Inflammatory macrophage (primary cell): ENCODE results near the gene NEK11.
"Not testable (repeated sequence)": the region's sequence is repeated elsewhere in the genome, so short reads cannot be mapped to it uniquely, and the experiment has no call there.

Source experiments
- DNase-seq, 2 donors: peaks; one replicate each; pipeline ENCODE4 v3.0.0-alpha.2; 2020 to 2022

The NEK11 gene

DNA sequence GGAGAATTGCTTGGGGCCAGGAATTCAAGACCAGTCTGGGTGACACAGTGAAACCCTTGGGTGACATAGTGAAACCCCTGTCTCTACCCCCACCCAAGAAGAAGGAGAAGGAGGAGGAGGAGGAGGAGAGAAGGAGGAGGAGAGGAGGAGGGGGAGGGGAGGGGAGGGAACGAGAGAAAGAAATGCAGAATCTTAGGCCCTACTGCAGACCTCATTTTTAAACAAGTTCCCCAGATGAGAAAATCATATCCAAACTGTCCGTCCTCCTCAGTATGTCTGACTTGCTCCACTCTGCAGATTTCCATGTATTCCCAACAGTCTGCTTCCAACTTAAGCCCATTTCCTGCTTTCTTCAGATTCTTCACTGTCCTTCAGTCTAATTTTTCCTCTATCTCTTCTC is 291.0 kb downstream of the NEK11 start:
- no peak for DNase-seq

DNA sequence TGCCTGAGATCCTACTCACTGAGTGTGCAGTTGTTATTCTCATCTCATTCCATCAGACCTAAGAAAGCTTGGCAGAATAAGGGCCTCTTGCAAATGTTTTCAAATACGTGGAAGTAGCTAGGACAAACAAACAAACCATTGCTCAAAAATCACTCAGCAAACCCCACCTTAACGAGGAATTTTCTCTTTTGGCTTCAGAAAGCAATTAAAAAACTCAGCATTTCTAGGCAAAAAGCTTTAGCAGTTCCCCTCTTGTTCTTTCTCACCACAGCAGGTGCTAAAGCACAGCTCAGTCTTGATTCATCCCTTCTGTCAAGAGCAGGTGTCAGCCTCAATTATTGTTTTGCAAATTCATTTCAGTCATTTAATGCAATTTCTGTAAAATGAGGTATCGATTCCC is 296.3 kb downstream of the NEK11 start:
- DNase-seq: no peak

DNA sequence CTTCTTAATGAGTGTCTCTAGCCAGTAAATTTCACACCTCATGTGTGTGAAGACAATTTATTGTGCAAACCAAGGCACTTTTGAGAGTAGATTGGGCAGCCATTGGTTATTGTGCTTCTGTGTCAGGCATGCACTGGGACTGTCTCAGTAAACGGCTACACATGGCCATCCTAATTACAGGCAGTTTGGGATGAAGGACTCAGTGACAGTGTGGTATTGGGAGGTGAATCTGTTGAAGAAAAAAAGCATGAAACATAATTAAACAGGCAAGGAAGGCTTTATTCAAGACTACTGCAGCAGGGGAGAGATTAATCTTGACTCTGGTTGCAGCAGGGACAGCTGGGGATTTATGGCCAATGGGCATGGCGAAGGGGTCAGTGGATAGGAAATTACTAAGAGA is 297.1 kb downstream of the NEK11 start:
- DNase-seq: no peak

DNA sequence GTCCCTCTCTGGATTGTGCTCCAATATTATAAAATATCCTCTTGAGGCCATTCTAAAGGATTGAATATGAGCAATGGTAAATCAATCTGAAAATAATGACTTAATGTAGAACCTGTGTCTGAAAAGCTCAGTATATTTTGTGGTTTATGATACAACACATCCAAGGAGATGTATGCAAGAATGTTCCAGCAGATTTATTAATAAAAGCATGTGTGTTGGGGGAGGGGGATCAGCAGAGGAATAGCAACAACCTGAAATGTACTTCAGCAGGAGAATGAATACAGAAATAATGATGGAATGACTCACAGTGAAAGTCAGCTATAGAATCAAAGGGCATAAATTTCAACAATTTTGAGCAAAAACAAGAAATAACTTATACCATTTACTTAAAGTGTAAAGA is 298.2 kb downstream of the NEK11 start:
- DNase-seq: no peak

DNA sequence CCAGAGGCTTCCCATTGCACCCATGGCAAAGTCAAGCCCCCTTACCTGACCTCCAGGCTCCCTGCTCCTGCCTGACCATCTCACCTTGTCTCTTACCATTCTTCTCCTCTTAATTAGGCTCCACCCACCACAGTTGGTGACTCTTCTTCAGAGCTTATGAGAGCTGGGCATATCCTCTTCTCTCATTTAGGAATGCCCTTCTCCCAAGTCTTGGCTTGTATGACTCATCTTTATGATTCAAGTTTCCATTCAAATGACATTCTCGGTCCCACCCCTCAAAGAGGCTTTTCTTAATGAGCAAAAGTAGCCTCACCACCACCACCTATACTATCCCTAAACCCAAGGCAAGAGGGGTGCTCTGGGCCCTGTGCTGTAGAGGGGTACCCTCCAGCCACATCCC is 299.6 kb downstream of the NEK11 start:
- DNase-seq: no peak

DNA sequence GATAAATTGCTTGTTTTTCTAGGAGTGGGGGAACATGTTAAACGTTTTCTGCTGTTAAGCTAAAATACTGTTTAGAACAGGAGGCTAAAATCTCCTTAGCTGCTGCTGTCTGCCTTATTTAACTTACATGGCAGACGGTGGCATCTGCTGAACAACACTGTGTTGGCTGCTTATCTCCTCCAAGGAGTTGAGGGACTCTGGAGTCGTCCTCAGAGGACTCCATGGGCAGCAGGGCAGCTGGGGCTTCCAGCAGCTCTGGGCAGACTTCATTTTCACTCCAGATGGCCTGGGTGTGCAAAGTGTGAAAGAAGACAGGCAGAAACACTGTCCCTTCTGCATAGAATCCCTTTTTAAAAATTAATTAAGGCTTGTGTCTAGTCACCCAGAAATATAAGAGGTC is 302.0 kb downstream of the NEK11 start:
- DNase-seq: no peak

DNA sequence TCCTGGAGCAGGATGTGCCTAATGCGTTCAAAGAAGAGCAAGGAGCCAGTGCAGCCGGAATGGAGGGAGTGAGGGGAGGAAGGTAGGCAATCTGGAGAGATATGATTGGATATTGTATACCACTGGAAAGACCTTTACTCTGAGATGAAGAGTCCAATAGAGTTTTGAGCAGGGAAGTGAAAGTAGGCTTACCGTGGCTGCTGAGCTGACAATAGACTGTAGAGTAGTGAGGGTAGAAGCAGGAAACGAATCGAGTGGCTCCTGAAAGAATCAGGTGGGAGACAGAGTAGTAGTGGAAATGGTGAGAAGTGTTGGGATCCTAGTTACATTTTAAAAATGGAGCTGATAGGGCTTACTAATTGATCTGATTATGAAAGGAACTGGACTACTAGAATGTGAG is 303.1 kb downstream of the NEK11 start:
- DNase-seq: no peak

DNA sequence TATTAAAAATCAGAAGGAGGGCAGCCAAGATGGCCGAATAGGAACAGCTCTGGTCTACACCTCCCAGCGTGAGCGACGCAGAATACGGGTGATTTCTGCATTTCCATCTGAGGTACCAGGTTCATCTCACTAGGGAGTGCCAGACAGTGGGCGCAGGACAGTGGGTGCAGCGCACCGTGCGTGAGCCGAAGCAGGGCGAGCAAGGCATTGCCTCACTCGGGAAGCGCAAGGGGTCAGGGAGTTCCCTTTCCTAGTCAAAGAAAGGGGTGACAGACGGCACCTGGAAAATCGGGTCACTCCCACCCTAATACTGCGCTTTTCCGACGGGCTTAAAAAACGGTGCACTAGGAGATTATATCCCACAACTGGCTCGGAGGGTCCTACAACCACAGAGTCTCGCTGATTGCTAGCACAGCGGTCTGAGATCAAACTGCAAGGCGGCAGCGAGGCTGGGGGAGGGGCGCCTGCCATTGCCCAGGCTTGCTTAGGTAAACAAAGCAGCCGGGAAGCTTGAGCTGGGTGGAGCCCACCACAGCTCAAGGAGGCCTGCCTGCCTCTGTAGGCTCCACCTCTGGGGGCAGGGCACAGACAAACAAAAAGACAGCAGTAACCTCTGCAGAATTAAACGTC is 304.9 kb downstream of the NEK11 start:
- not testable (repeated sequence) for DNase-seq

DNA sequence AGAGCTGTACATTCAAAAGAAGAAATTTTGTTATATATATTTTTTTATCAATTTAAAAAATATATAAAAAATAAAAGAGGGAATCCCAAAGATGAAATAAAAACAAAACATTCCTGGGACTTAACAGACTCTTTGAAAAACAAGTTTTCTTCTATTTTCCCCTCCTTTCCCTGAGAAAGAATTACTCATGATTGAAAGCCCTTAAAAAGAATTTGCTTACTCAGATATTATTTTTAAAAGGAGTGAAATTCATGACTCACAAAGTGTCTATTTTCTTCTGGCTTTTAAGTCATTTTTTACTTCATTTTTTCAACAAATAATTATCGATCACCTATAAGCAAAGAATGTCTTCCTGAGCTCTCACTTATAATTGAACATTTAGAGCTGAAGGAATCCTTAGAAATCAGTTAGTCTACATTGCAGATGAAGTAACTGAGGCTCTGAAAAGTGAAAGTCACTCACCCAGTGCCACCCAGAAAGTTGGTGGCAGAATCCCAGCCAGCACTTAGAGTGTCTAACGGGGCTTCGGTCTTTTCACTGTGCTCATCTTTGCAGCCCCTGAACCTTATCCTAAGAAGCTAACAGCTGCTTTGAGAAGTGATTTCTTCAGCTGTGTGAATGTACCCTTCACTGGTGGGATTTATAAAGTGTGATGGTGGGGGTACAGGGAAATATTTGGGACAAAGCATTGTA is 312.4 kb downstream of the NEK11 start:
- no peak for DNase-seq

DNA sequence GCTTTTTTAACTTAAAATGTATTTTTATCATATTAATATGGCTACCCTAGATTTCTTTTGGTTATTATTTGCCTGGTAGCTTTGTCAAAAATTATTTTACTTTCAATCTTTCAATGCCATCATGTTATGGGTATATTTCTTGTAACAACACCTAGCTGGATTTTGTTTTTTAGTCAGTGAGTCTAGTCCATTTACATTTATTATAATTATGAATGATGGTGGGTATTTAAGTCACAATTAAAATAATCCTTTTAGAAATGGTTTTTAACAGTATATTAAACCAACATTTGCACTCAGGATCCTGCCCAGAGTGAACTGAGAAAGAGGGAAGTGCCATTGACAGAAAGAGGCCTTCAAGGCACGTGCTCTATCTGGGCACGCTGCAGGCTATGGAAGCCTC is 315.1 kb downstream of the NEK11 start:
- no peak for DNase-seq

DNA sequence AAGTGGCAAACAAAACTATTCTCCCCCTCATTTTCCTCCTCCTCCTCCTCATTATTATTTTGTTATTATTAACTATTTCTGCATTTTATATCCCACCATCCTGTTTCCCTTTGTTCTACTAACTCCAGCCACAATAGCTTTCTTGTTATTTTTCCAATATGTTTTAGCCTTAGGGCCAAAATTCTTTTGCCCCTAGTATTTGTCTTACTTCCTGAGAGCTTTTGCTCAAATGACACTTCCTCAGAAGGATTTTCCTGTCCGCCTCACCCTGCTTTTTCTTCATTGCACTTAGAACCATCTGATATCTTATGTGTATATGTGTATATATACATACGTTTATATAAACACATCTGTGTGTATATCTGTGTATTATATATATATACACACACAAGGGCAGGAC is 322.2 kb downstream of the NEK11 start:
- DNase-seq: no peak

DNA sequence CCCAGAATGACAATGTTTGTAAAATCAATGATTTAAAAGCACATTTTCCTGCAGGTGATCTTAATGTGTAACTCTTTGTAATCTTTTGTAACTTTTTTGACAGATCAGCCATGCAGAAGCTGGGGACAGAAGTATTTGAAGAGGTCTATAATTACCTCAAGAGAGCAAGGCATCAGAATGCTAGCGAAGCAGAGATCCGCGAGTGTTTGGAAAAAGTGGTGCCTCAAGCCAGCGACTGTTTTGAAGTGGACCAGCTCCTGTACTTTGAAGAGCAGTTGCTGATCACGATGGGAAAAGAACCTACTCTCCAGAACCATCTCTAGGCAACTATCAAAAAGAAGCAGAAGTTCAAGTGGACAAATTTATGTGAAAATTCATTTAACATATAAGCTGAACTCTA is 322.8 kb downstream of the NEK11 start:
- no peak for DNase-seq

DNA sequence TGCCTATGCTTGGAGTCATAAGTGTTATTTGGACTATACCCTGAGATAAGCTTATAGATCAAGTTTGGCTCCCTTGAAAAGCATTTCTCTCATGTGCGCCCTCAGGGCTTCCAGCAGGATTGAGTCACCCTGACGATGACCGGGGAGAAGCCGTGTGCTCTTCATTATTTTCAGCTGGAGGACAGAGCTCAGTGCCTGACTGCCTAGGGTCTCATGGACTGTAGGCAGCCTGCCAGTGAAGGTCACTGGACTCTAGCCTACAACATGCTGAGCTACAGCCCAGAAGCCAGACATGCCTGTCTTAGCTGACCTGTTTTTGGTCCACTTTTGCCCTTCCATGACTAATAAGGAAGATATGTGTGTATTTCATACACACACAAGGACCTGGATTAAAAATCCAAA is 323.3 kb downstream of the NEK11 start:
- DNase-seq: no peak

DNA sequence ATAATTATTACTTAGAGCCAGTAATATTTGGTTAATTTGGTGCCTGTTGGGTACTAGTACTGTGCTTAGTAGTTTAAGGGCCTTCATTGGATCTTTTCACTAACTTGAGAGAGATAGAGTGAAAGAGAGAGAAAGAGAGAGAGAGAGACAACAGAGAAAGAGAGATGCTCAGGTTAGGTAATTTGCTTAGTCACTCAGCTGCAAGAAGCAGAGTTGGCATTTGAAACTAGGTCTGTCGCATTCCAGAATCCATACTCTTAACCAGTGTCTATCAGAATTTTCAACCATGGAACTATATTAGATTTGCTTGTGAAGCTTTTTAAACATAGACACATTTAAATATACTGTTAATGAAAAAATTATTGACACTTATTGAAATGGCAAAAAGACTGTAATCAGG is 323.8 kb downstream of the NEK11 start:
- DNase-seq: no peak

DNA sequence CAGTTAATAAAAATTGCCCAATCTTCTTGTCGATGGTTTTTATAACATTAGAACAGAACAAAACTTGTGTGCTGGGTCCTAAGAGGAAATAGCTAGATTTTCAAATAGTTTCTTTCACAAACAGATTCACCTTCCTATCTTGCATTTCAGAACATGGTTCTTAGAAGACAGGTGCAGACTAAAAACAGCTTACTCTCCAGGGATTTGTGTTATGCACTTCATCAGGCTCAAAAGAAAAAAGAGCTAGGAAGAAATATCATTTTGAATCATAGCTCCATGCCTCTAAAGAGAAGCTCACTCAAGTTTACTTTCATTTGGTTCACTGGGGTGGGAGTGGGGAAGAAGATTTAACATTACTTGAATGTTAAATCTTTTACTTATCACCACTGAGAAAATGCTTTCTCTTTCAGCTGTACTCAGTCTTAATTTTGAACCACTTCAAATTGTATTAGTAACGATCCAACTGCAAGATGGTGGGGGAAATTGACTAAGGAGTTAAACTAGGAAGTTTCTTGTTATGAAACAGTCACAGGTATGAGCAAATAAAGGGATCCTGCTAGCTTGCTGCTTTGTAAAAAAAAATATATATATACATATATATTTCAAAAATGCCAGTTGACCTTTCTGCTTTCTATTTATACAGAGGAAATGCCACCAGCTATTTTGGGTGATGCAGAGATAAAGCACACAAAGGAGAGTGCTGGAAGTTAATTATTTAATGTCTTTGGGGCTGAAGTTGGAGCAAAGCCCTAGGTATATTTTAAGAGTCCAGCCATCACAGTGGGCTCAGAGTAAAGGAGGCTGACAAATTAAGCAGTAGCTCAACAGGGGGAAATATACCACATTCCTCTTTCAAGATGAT is 326.6 kb downstream of the NEK11 start:
- no peak for DNase-seq

DNA sequence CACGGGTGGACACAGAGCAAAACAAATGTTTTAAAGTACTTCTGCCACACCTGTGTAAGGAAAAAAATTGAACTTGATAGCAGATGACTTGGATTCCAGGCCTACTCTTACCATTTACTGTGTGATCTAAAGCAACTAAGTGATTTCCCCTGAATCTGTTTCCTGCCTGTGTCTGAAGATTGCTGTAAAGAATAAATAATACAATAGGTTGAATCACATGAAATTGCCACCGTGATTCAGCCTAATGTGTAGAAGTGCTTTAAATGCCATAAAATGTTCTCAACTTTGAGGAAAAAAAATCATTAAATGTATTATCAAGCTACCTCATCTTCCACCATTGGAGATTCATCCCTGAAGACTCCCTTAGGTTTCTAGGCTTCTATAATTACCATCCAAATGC is 327.3 kb downstream of the NEK11 start:
- no peak for DNase-seq

DNA sequence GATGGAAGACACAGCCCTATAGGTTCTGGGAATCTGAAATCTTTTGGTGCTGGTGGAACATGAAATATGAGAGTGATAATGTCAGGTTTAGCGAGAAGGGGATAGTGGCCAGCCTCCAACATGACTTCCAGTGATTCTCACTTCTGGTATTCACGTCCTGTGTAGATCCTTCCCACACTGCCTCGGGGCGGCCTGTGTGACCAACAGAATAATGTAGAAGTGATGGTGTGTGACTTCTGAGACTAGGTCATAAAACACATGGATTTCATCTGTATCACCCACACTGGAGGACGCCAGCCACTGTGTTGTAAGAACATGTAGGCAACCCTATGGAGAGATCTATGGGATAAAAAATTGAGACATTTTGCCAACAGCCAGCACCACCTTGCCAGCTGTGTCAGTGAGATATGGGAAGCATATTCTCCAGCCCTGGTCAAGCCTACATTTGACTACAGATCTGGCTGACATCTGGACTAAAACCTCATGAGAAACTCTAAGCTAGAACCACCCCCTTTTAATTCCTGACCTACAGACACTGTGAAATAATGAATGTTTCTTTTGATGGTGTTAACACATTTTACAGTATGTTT is 329.4 kb downstream of the NEK11 start:
- no peak for DNase-seq

DNA sequence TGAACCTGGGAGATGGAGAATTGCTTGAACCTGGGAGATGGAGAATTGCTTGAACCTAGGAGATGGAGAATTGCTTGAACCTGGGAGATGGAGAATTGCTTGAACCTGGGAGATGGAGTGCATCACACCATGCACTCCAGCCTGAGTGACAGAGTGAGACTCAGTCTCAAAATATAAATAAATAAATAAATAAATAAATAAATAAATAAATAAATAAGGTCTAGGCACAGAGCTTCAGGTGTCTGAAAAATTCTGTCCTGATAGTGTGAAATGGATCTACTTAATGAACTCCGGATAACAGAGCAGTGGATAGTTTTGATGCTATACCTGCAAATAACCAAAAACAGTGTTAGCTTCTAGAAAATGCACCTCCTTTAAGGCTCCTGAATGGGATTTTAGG is 330.6 kb downstream of the NEK11 start:
- no peak for DNase-seq

DNA sequence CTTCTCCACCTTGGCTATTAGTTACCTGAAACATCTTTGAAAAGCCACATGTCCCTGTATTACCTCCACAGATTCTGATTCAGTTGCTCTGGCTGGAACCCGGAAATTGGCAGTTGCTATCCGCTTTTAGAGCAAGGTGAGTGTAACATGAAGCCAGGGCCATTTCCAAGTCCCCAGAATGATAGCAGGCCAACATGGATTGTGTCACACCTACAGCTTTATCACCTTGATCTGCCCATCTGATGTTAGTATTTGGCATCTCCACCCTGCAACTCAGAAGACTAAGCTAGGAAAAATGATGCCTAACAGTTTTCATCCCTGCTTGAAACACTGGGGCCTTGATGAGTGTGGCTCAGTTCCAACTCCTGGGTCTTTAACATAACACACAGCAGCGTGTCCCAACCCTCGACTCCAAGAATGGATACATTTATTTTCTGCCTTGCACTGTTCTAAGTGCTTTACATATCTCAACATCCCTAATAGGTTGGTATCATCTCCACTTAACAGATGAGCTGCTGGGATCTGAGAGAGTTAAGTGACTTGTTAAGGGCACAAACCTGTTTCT is 333.6 kb downstream of the NEK11 start:
- DNase-seq: no peak

DNA sequence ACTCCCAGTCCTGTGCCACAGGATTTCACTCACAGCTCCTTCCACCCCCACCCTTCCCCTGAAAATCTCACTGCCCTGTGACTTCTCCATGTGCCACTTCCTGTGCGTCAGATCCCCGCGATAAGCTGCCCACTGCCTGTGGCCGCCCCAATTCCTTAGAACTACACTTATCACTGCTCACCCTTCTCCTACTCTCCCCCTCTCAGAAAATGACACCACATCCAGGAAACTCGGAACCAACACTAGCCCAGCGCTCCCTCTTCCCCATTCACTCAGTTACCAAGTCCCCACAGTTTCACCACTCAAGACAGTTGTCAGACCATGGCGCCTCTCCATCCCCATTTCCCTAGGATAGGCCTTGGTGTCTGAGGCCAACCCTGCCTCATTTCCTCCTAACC is 334.4 kb downstream of the NEK11 start:
- peak; percentile 61 to 77 for DNase-seq

DNA sequence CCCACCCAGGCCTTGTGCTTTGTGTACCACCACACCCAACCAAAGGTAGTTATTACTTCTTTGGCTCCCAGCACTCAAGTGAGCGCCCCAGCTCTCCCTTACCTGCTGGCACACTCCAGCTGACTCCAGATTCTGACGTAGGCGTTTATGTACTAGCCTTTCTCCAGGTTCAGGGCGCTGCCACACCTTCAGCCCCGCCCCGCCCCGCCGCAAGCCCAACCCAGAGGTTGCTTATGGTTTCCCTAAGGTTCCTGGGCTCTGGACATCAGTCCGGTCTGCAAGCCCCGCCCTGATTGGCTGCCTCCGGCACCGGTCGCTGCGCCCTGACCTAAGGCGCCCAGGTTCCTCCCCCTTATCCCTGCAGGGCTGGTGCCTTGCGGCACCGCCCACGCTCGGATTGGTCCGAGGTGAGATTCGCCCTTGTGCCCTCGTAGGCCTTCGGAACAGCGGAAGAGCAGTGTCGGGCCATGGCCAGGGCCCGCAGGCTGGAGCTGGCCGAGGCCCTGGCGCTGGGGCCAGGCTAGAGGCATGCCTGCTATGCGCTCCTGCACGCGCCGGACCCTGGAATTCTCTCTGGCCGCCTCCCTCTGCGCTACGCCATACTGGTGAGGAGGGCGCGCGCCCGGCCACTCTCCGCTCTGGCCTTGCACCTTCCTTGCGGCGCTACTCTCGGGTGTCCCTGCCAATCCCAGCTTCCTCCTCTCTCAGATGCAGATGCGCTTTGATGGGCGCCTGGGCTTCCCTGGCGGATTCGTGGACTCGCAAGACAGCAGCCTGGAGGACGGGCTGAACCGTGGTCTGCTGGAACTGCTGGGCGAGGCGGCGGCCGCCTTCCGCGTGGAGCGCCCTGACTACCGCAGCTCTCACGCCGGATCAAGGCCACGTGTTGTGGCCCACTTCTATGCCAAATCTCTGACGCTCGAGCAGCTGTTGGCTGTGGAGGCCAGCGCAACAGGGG is 335.1 kb downstream of the NEK11 start:
- peak; percentile 95 to 97 for DNase-seq

DNA sequence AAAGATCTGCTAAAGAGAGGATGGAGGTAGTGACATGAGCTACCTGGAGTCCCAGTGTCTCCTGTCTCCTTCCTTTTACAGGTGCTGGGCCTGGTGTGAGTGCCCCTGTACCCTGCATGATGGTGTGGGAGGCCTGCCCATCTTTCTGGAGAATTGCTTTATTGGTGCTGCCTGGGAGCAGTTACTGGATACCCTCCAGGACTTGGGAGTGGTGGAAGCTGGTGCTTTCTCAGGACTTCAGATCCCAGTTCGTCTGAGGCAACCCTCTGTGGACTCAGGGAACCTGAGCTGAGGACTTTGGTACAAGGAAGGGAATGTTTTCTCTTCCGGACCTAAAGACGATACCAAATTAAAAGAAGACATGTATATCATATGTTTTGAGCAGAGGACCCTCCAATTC is 336.6 kb downstream of the NEK11 start:
- no peak for DNase-seq
